Bone marrow (tissue), 2 donors: ENCODE measurements around the gene MAST4.

Source experiments
- DNase-seq, 2 donors: peaks; one replicate each; lab custom pipeline; 2025; lab: John Stamatoyannopoulos, UW

The MAST4 gene

GRCh38 chr5:66989781-66990180 lies 393.6 kb downstream of the MAST4 start:
- DNase-seq: no peak

GRCh38 chr5:66991746-66992145 lies 395.6 kb downstream of the MAST4 start:
- no peak for DNase-seq

- DNase-seq: peak in 1 of 2 donors; percentile 78
Measured at GRCh38 chr5:66992547-66992946, 396.4 kb downstream of the MAST4 start.

- DNase-seq: no peak
Measured at GRCh38 chr5:66993448-66993847, 397.3 kb downstream of the MAST4 start.

- DNase-seq: no peak
Measured at GRCh38 chr5:66993882-66994281, 397.7 kb downstream of the MAST4 start.

GRCh38 chr5:66994790-66995189 lies 398.6 kb downstream of the MAST4 start:
- DNase-seq: no peak

GRCh38 chr5:67000794-67001475 lies 404.7 kb downstream of the MAST4 start:
- no peak for DNase-seq

GRCh38 chr5:67002832-67003684 lies 406.9 kb downstream of the MAST4 start:
- peak in 1 of 2 donors; percentile 15 for DNase-seq

GRCh38 chr5:67003685-67003934 lies 407.4 kb downstream of the MAST4 start:
- DNase-seq: no peak

GRCh38 chr5:67003935-67004729 lies 407.9 kb downstream of the MAST4 start:
- DNase-seq: peak; percentile 64 to 98

GRCh38 chr5:67004730-67005350 lies 408.6 kb downstream of the MAST4 start:
- DNase-seq: no peak

- DNase-seq: no peak
Measured at GRCh38 chr5:67005737-67006499, 409.7 kb downstream of the MAST4 start.

- no peak for DNase-seq
Measured at GRCh38 chr5:67006500-67006848, 410.3 kb downstream of the MAST4 start.

- no peak for DNase-seq
Measured at GRCh38 chr5:67009028-67009427, 412.8 kb downstream of the MAST4 start.

GRCh38 chr5:67010684-67011409 lies 414.7 kb downstream of the MAST4 start:
- DNase-seq: peak in 1 of 2 donors; percentile 27

- DNase-seq: no peak
Measured at GRCh38 chr5:67011422-67011821, 415.2 kb downstream of the MAST4 start.

- no peak for DNase-seq
Measured at GRCh38 chr5:67012171-67012570, 416.0 kb downstream of the MAST4 start.

GRCh38 chr5:67013719-67014118 lies 417.5 kb downstream of the MAST4 start:
- no peak for DNase-seq

GRCh38 chr5:67014191-67014590 lies 418.0 kb downstream of the MAST4 start:
- DNase-seq: no peak

- DNase-seq: no peak
Measured at GRCh38 chr5:67014957-67015400, 418.8 kb downstream of the MAST4 start.
